K562 (cell line): ENCODE results near the gene ACBD6.

Experiments used
- CHD1 ChIP-seq: fragments of 200-600 bp; sonication (generic); IDR thresholded peaks from one replicate; pipeline ENCODE4 v1.6.1; 2012; ENCODE audit warnings: mild to moderate bottlenecking, moderate library complexity, low read length, inconsistent platforms
- CTCF ChIP-seq, 3 experiments: IDR thresholded peaks in 2 of 3; conservative IDR thresholded peaks in 1 of 3; 2 replicates each; pipeline ENCODE4 v1.5.1; 2011 to 2012; ENCODE audit warnings: low read length in 3 of 3, mild to moderate bottlenecking in 3 of 3, control low read depth in 2 of 3, improper control_type of control experiment in 1 of 3, inconsistent platforms in 1 of 3, low read depth in 1 of 3, mixed read lengths in 1 of 3, moderate library complexity in 1 of 3; ENCODE audit not compliant: insufficient read depth in 2 of 3
- ELF4 ChIP-seq: fragments of 450-650 bp; formaldehyde crosslinking; IDR thresholded peaks from 2 replicates; pipeline ENCODE4 v1.4.0; 2022; ENCODE audit warnings: missing genetic modification characterization
- FOXM1 ChIP-seq, 2 experiments: fragments of 450-650 bp in 1 of 2; sonication (generic) in 1 of 2; formaldehyde crosslinking in 1 of 2; IDR thresholded peaks; 2 replicates each; pipeline versions ENCODE4 v1.6.1 to v1.9.0; 2017 to 2022; ENCODE audit warnings: low read depth in 2 of 2, mild to moderate bottlenecking in 2 of 2, missing genetic modification reagents in 1 of 2, moderate library complexity in 1 of 2
- RAD21 ChIP-seq, 2 experiments: fragments of 250-450 bp in 1 of 2; fragments of 450-650 bp in 1 of 2; sonication (Bioruptor Pico) in 1 of 2; formaldehyde crosslinking in 1 of 2; IDR thresholded peaks in 1 of 2; conservative IDR thresholded peaks in 1 of 2; 2 replicates each; pipeline versions ENCODE4 v1.4.0 to v1.8.0; 2020 to 2022; ENCODE audit warnings: mild to moderate bottlenecking in 2 of 2, moderate library complexity in 1 of 2
- SIN3B ChIP-seq: fragments of 450-650 bp; IDR thresholded peaks from 2 replicates; pipeline ENCODE4 v1.6.1; 2017; ENCODE audit warnings: low read depth, mild to moderate bottlenecking, moderate library complexity
- TAF9B ChIP-seq: fragments of 450-650 bp; IDR thresholded peaks from 2 replicates; pipeline ENCODE4 v1.6.1; 2018; ENCODE audit warnings: mild to moderate bottlenecking; ENCODE audit not compliant: partially characterized antibody
- TCFL5 ChIP-seq: fragments of 250-450 bp; sonication (Bioruptor Pico); conservative IDR thresholded peaks from 2 replicates; pipeline ENCODE4 v1.6.1; 2021; ENCODE audit warnings: mild to moderate bottlenecking, moderate library complexity, matching md5 sums
- ZBTB43 ChIP-seq: sonication (generic); formaldehyde crosslinking; IDR thresholded peaks from 2 replicates; pipeline ENCODE4 v1.8.0; 2023; ENCODE audit warnings: mild to moderate bottlenecking, missing genetic modification reagents
- ZBTB8A ChIP-seq: fragments of 450-650 bp; IDR thresholded peaks from 2 replicates; pipeline ENCODE4 v1.6.1; 2018; ENCODE audit warnings: mild to moderate bottlenecking, moderate library complexity; ENCODE audit not compliant: partially characterized antibody
- ZNF639 ChIP-seq, 2 experiments: fragments of 200-800 bp in 1 of 2; sonication (Bioruptor generic) in 1 of 2; sonication (generic) in 1 of 2; formaldehyde crosslinking in 1 of 2; IDR thresholded peaks in 1 of 2; conservative IDR thresholded peaks in 1 of 2; 2 replicates each; pipeline versions ENCODE4 v1.5.0 to v1.6.1; 2016 to 2020; ENCODE audit warnings: missing compliant biosample characterization in 1 of 2, missing genetic modification characterization in 1 of 2, missing genetic modification reagents in 1 of 2
- ZNF778 ChIP-seq: fragments of 450-650 bp; formaldehyde crosslinking; IDR thresholded peaks from 2 replicates; pipeline ENCODE4 v1.4.0; 2020; ENCODE audit warnings: mild to moderate bottlenecking, moderate library complexity
- TF ChIP-seq, protein P1 (sequence below), 2 experiments: fragments of 450-650 bp in 1 of 2; IDR thresholded peaks; 2 replicates each; pipeline ENCODE4 v1.6.1; 2011 to 2017; ENCODE audit warnings: low read depth in 2 of 2, antibody characterized with exemption in 1 of 2, borderline replicate concordance in 1 of 2, low read length in 1 of 2, mild to moderate bottlenecking in 1 of 2, mixed read lengths in 1 of 2; ENCODE audit not compliant: control insufficient read depth in 1 of 2
- TF ChIP-seq, protein P2 (sequence below): fragments of 450-650 bp; formaldehyde crosslinking; IDR thresholded peaks from 2 replicates; pipeline ENCODE4 v1.4.0; 2020; ENCODE audit warnings: mild to moderate bottlenecking

DNA sequence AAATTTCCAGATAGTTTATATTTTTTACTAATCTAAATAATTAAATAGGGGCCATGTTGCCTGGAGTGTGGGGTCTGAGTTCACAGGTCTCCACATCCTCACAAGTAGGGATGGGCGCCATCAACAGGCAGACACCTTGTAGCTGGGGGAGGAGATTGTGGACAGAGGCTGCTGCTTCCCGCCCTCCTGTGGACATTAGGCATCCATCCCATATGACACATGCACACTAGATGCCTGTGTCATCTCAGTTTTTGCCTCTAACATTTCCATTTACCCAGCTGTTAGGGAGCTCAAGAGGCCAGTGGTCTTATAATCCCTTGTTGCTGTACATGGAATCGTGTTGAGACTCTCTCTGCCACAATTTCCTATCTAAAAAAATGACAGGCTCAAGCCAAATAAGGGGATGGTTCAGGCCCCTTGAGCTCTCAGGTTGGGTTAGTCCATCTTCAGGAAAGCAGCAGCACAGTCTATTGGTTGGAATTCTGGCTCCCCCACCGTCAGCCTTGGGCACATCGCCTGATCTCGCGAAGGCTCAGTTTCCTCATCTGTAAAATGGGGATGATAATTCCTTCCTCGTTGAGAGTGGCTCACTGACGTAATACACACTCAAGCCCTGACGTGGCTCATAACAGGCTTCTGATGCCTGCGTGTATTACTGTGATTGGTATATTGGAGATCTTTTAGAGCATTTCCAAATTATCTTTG, 258.7 kb downstream of the ACBD6 start:
- TF ChIP-seq ELF4 (CRISPR knock-in tag), result no peak
- no peak for TF ChIP-seq FOXM1 (IDR thresholded peaks at IDR 0.05; ENCODE audit: low read depth)
- TF ChIP-seq FOXM1 (CRISPR knock-in tag; IDR thresholded peaks at IDR 0.05; ENCODE audit: low read depth), result no peak
- peak; percentile 41 to 85 (median 44); a peak in 5 of 6 replicates for TF ChIP-seq CTCF (IDR thresholded peaks at IDR 0.05 in 2 of 3, conservative IDR thresholded peaks at IDR 0.05 in 1 of 3; ENCODE audit: insufficient read depth in 2 of 3, low read depth in 1 of 3, low read length in 3 of 3)
- TF ChIP-seq, protein P1, sequence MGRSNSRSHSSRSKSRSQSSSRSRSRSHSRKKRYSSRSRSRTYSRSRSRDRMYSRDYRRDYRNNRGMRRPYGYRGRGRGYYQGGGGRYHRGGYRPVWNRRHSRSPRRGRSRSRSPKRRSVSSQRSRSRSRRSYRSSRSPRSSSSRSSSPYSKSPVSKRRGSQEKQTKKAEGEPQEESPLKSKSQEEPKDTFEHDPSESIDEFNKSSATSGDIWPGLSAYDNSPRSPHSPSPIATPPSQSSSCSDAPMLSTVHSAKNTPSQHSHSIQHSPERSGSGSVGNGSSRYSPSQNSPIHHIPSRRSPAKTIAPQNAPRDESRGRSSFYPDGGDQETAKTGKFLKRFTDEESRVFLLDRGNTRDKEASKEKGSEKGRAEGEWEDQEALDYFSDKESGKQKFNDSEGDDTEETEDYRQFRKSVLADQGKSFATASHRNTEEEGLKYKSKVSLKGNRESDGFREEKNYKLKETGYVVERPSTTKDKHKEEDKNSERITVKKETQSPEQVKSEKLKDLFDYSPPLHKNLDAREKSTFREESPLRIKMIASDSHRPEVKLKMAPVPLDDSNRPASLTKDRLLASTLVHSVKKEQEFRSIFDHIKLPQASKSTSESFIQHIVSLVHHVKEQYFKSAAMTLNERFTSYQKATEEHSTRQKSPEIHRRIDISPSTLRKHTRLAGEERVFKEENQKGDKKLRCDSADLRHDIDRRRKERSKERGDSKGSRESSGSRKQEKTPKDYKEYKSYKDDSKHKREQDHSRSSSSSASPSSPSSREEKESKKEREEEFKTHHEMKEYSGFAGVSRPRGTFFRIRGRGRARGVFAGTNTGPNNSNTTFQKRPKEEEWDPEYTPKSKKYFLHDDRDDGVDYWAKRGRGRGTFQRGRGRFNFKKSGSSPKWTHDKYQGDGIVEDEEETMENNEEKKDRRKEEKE (IDR thresholded peaks at IDR 0.05; ENCODE audit: borderline replicate concordance in 1 of 2, control insufficient read depth in 1 of 2, low read depth in 2 of 2, low read length in 1 of 2), result no peak
- TF ChIP-seq ZNF639 (CRISPR knock-in tag; conservative IDR thresholded peaks at IDR 0.05 in 1 of 2, IDR thresholded peaks at IDR 0.05 in 1 of 2), result no peak
- no peak for TF ChIP-seq ZBTB43 (CRISPR knock-in tag)
- no peak for TF ChIP-seq CHD1
- TF ChIP-seq SIN3B, result no peak
- no peak for TF ChIP-seq TAF9B
- TF ChIP-seq RAD21 (CRISPR knock-in tag; conservative IDR thresholded peaks at IDR 0.05 in 1 of 2, IDR thresholded peaks at IDR 0.05 in 1 of 2), result peak in 1 of 2 experiments; percentile 59; a peak in 2 of 4 replicates
- no peak for TF ChIP-seq ZNF778
- TF ChIP-seq, protein P2, sequence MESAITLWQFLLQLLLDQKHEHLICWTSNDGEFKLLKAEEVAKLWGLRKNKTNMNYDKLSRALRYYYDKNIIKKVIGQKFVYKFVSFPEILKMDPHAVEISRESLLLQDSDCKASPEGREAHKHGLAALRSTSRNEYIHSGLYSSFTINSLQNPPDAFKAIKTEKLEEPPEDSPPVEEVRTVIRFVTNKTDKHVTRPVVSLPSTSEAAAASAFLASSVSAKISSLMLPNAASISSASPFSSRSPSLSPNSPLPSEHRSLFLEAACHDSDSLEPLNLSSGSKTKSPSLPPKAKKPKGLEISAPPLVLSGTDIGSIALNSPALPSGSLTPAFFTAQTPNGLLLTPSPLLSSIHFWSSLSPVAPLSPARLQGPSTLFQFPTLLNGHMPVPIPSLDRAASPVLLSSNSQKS (CRISPR knock-in tag), result no peak
- TF ChIP-seq TCFL5 (CRISPR knock-in tag), result no peak
- TF ChIP-seq ZBTB8A, result no peak
